Epithelial cell of esophagus (primary cell): ENCODE results near the gene RAB4B.
A peak's percentile ranks its signal among the peaks of the same experiment; 100 is the strongest.

ENCODE experiments used
- DNase-seq: peaks from one replicate; pipeline ENCODE4 v3.0.0; 2010; ENCODE audit warnings: low read depth
- H3K4me3 ChIP-seq: 2 replicates; pipeline ENCODE4 v1.5.1; 2011; ENCODE audit warnings: mild to moderate bottlenecking, low read length, control low read depth
- TF ChIP-seq, protein P1 (sequence below): IDR thresholded peaks from 2 replicates; pipeline ENCODE4 v1.5.1; 2011; ENCODE audit warnings: low read depth, mild to moderate bottlenecking, low read length, control low read depth, inconsistent platforms; ENCODE audit not compliant: insufficient read depth; ENCODE audit errors: missing control alignments

RAB4B gene

DNA sequence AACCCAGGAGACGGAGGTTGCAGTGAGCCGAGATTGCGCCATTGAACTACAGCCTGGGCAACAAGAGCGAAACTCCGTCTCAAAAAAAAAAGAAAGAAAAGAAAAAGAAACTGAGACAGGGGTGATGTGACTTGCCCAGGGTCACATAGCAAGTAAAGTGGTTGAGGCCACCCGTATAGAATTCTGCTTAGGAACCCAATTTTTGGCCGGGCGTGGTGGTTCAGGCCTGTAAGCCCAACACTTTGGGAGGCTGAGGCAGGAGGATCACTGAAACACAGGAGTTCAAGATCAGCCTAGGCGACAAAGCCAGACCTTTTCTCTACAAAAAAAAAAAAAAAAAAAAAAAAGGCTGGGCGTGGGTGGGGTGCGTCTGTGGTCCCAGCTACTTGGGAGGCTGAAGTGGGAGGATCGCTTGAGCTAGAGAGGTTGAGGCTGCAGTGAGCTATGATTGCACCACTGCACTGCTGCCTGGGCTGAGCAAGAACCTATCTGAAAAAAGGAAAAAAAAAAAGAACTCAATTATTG, 25.7 kb upstream of the RAB4B start:
- TF ChIP-seq, protein P1, sequence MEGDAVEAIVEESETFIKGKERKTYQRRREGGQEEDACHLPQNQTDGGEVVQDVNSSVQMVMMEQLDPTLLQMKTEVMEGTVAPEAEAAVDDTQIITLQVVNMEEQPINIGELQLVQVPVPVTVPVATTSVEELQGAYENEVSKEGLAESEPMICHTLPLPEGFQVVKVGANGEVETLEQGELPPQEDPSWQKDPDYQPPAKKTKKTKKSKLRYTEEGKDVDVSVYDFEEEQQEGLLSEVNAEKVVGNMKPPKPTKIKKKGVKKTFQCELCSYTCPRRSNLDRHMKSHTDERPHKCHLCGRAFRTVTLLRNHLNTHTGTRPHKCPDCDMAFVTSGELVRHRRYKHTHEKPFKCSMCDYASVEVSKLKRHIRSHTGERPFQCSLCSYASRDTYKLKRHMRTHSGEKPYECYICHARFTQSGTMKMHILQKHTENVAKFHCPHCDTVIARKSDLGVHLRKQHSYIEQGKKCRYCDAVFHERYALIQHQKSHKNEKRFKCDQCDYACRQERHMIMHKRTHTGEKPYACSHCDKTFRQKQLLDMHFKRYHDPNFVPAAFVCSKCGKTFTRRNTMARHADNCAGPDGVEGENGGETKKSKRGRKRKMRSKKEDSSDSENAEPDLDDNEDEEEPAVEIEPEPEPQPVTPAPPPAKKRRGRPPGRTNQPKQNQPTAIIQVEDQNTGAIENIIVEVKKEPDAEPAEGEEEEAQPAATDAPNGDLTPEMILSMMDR = no peak
- peak overlapping the region; percentile 99 for H3K4me3 ChIP-seq
- DNase-seq = no peak

DNA sequence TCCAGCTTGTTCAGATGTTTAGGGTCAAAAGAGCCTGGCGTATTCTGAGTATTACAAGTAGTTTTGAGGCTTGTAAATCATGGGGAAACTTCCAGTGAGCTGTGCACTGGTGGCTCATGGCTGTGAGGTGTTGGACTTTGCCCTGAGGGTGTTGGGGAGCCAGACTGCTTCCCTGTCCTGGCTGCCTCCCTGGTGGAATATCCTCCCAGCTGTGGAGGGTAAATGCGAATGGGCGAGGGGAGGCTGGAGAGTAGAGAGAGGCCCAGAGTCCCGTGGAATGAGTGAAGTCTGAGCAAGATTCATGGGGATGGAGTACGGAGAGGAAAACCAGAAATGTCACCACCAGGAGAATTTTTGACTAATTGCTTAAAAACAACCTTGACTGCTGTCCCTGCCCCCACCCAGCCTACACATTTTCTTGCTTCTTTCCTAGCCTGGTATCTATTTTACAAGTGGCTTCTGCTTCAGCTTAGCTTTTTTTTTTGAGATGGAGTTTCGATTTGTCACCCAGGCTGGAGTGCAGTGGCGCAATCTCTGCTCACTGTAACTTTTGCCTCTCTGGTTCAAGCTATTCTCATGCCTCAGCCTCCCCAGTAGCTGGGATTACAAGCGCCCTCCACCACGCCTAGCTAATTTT, 23.3 kb upstream of the RAB4B start:
- DNase-seq = peak; percentile 55
- TF ChIP-seq, protein P1 = no peak
- H3K4me3 ChIP-seq = no peak overlapping the region

DNA sequence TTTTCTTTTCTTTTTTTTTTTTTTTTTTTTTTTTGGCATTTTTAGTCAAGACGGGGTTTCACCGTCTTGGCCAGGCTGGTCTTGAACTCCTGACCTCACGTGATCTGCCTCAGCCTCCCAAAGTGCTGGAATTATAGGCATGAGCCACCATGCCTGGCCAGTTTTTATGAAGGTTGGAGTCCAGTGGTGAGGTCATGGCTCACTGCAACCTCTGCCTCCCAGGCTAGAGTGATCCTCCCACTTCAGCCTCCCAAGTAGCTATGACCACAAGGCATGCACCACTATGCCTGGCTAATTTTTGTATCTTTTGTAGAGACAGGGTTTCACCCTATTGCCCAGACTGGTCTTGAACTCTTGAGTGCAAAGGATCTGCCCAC, 22.8 kb upstream of the RAB4B start:
- H3K4me3 ChIP-seq = no peak overlapping the region
- TF ChIP-seq, protein P1 = no peak
- no peak for DNase-seq

DNA sequence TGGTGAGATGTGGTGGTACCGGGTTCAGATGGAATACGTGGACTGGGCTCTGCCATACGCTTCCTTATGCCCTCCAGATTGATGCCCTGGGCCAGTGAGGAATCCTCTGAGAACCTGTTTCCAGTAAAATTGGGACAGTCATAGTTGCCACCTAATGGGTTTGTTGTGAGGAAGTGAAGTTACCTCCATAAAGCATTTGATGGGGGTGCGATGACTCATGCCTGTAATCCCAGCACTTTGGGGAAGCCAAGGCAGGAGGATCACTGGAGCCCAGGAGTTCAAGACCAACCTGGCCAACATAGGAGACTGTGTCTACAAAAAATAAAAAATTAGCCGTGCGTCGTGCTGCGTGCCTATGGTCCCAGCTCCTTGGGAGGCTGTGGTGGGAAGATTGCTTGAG, 22.3 kb upstream of the RAB4B start:
- no peak overlapping the region for H3K4me3 ChIP-seq
- no peak for DNase-seq
- TF ChIP-seq, protein P1 = no peak

DNA sequence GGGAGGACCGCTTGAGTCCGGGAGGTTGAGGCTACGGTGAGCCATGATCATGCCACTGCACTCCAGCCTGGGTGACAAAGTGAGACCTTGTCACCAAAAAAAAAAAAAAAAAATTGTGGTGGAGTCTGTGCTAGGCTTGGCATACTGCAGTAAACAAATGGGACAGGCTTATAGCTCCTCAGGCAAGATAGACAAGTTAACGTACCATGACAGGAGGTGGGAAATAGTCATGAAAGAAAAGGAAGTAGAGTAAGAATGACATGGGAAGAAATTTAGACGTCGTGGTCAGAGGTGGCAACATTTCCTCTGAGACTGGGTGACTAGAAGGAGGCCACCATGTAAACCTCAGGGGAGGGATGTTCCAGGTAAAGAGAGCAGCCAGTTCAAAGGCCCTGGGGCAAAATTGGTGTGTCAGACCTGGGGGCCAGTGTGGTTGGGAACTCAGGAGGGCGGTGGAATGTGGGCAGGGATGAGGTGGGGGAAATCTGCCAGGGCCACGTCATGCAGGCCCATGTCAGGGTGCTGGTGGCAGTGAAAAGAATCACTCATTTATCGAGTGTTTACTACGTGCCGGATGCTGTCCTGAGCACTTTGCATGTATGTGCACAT, 21.4 kb upstream of the RAB4B start:
- peak; percentile 74 for DNase-seq
- TF ChIP-seq, protein P1 = no peak
- H3K4me3 ChIP-seq = no peak overlapping the region

DNA sequence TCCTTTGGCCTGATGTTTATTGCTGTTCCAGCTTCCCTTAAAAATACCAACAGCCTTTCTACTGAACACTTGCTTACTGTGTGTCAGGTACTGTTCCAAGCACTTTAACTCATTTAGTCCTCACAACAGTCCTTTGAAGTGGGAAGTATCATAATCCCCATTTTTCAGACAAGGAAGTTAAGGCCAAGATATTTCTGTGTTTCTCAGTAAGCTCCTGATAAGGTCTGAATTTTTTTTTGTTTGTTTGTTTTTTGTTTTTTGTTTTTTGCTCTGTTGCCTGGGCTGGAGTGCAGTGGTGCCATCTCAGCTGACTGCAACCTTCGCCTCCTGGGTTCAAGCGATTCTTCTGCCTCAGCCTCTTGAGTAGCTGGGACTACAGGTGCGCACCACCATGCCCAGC, 19.6 kb upstream of the RAB4B start:
- TF ChIP-seq, protein P1 = no peak
- H3K4me3 ChIP-seq = no peak overlapping the region
- DNase-seq = no peak

DNA sequence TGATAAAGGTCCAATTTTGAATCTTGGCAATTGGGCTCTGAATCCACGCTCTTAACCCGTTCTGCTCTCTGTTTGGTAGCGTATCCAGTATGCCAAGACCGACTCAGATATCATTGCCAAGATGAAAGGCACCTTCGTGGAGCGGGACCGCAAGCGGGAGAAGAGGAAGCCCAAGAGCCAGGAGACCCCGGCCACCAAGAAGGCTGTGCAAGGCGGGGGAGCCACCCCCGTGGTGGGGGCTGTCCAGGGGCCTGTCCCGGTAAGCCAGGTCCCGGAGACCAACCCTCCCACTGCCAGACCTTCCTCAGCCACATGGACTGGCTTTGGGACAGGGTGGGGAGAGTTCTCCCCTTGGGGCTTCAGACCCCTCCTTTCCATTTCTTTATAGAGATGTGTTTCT, 18.7 kb upstream of the RAB4B start:
- H3K4me3 ChIP-seq = no peak overlapping the region
- TF ChIP-seq, protein P1 = no peak
- no peak for DNase-seq
